KMS-11 (cell line): Measurements from ENCODE around the gene NOS1AP.
"Not testable (repeated sequence)": the region's sequence is repeated elsewhere in the genome, so short reads cannot be mapped to it uniquely, and the experiment has no call there.

Experiments
- H2AFZ ChIP-seq: fragments of 200-600 bp; sonication (generic); 2 replicates; pipeline ENCODE4 v1.6.1; 2016; ENCODE audit warnings: antibody characterized with exemption, mixed run types, low read depth
- H3K27ac ChIP-seq: fragments of 200-600 bp; sonication (generic); 2 replicates; pipeline ENCODE4 v1.6.1; 2016; ENCODE audit warnings: mild to moderate bottlenecking, mixed run types
- H3K27me3 ChIP-seq: fragments of 200-600 bp; sonication (generic); 2 replicates; pipeline ENCODE4 v1.6.1; 2017; ENCODE audit warnings: mild to moderate bottlenecking, low read depth, mixed run types, moderate library complexity; ENCODE audit not compliant: insufficient read depth
- H3K36me3 ChIP-seq: fragments of 200-600 bp; sonication (generic); 2 replicates; pipeline ENCODE4 v1.6.1; 2017; ENCODE audit warnings: mild to moderate bottlenecking, mixed run types; ENCODE audit not compliant: insufficient read depth
- H3K4me1 ChIP-seq: fragments of 200-600 bp; sonication (generic); 2 replicates; pipeline ENCODE4 v1.6.1; 2016; ENCODE audit warnings: mild to moderate bottlenecking, low read depth, mixed run types; ENCODE audit not compliant: poor library complexity, severe bottlenecking
- H3K4me2 ChIP-seq: fragments of 200-600 bp; sonication (generic); 2 replicates; pipeline ENCODE4 v1.7.0; 2016; ENCODE audit warnings: mild to moderate bottlenecking, mixed run types
- H3K4me3 ChIP-seq: fragments of 200-600 bp; sonication (generic); IDR thresholded peaks from 2 replicates; pipeline ENCODE4 v1.6.1; 2017; ENCODE audit warnings: low read depth, low read length, mixed read lengths; ENCODE audit not compliant: insufficient read depth
- H3K79me2 ChIP-seq: fragments of 200-600 bp; sonication (generic); 2 replicates; pipeline ENCODE4 v1.6.1; 2016; ENCODE audit warnings: low read depth, mixed run types; ENCODE audit not compliant: insufficient read depth
- H3K9ac ChIP-seq: fragments of 200-600 bp; sonication (generic); 2 replicates; pipeline ENCODE4 v1.6.1; 2016; ENCODE audit warnings: mild to moderate bottlenecking, mixed run types
- H4K20me1 ChIP-seq: fragments of 200-600 bp; sonication (generic); 2 replicates; pipeline ENCODE4 v1.6.1; 2016; ENCODE audit warnings: mild to moderate bottlenecking, mixed run types; ENCODE audit not compliant: insufficient read depth
- CTCF ChIP-seq: fragments of 200-600 bp; sonication (generic); conservative IDR thresholded peaks from 2 replicates; pipeline ENCODE4 v1.6.1; 2017; ENCODE audit warnings: low read depth, mild to moderate bottlenecking, antibody characterized with exemption, low read length, moderate library complexity, mixed read lengths

Gene NOS1AP

GRCh38 chr1:162081316-162081715 is 11.8 kb downstream of the NOS1AP start:
- H2AFZ ChIP-seq, result no peak overlapping the region
- H3K4me3 ChIP-seq, result no peak overlapping the region
- no peaks in the 10 kb centered on the region for H3K36me3 ChIP-seq
- no peaks in the 10 kb centered on the region for H3K4me1 ChIP-seq
- TF ChIP-seq CTCF, result no peak
- no peak overlapping the region for H3K4me2 ChIP-seq
- H3K27ac ChIP-seq, result no peak overlapping the region
- H4K20me1 ChIP-seq, result no peaks in the 10 kb centered on the region
- H3K27me3 ChIP-seq, result no peaks in the 10 kb centered on the region
- no peak overlapping the region for H3K9ac ChIP-seq
- no peaks in the 10 kb centered on the region for H3K79me2 ChIP-seq

GRCh38 chr1:162082080-162082479 is 12.6 kb downstream of the NOS1AP start:
- not testable (repeated sequence) for H3K4me1 ChIP-seq, H3K4me2 ChIP-seq, H3K27me3 ChIP-seq, H3K79me2 ChIP-seq, H4K20me1 ChIP-seq, H3K36me3 ChIP-seq, H3K4me3 ChIP-seq, H3K9ac ChIP-seq, H3K27ac ChIP-seq, H2AFZ ChIP-seq

GRCh38 chr1:162083273-162083672 is 13.8 kb downstream of the NOS1AP start:
- Histone ChIP-seq H3K36me3 (no peaks in the 10 kb centered on the region), H4K20me1 (no peaks in the 10 kb centered on the region), H3K4me3 (no peak overlapping the region), H3K4me2 (no peak overlapping the region), H3K9ac (no peak overlapping the region), H3K4me1 (no peaks in the 10 kb centered on the region), H3K27me3 (no peaks in the 10 kb centered on the region), H2AFZ (no peak overlapping the region), H3K27ac (no peak overlapping the region), H3K79me2 (no peaks in the 10 kb centered on the region)
- TF ChIP-seq CTCF, result no peak

- no peaks in the 10 kb centered on the region for H4K20me1 ChIP-seq
- H3K27ac ChIP-seq, result no peak overlapping the region
- no peak overlapping the region for H2AFZ ChIP-seq
- no peaks in the 10 kb centered on the region for H3K4me1 ChIP-seq
- H3K79me2 ChIP-seq, result no peaks in the 10 kb centered on the region
- no peaks in the 10 kb centered on the region for H3K36me3 ChIP-seq
- no peak overlapping the region for H3K4me2 ChIP-seq
- no peaks in the 10 kb centered on the region for H3K27me3 ChIP-seq
- no peak for TF ChIP-seq CTCF
- no peak overlapping the region for H3K4me3 ChIP-seq
- no peak overlapping the region for H3K9ac ChIP-seq
Observed at GRCh38 chr1:162085991-162086390, 16.5 kb downstream of the NOS1AP start.

- Histone ChIP-seq H2AFZ (no peak overlapping the region), H3K4me1 (no peaks in the 10 kb centered on the region), H4K20me1 (no peaks in the 10 kb centered on the region), H3K4me2 (no peak overlapping the region), H3K4me3 (no peak overlapping the region), H3K36me3 (no peaks in the 10 kb centered on the region), H3K27me3 (no peaks in the 10 kb centered on the region), H3K9ac (no peak overlapping the region), H3K27ac (no peak overlapping the region), H3K79me2 (no peaks in the 10 kb centered on the region)
- no peak for TF ChIP-seq CTCF
Observed at GRCh38 chr1:162087111-162087510, 17.6 kb downstream of the NOS1AP start.
